ENCODE data around the gene CSNK1A1.
"Not testable (repeated sequence)": the region's sequence is repeated elsewhere in the genome, so short reads cannot be mapped to it uniquely, and the experiment has no call there.

The CSNK1A1 gene

GRCh38 chr5:149575131-149575530 is 23.9 kb upstream of the CSNK1A1 start:
- no peak for DNase-seq (ENCODE audit: extremely low read depth in 1 of 2, low read depth in 1 of 2)

DNA sequence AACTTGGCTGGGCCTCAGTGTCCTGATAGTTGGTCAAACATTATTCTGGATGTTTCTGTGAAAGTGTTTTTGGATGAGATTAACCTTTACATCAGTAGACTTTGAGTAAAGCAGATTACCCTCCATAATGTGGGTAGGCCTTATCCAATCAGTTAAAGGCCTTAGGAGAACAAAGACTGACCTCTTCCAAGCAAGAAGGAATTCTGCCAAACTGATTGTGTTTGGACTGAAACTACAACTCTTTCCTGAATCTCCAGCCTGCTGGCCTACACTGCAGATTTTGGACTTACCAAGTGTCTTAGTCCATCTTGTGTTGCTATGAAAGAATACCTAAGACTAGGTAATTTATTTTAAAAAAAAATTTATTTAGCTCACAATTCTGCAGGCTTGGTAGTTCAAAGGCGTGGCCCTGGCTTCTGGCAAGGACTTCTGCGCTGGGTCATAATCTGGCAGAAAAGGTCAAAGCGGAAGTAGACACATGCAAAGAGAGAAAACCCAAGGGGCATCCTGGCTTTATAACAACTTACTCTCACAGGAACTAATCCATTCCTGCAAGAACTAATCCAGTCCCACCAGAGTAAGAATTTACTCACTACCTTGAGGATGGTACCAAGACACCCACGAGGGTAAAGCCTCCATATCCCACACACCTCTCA is 21.5 kb upstream of the CSNK1A1 start:
- DNase-seq (ENCODE audit: extremely low read depth in 1 of 2, low read depth in 1 of 2) = no peak

GRCh38 chr5:149572170-149572569 is 20.9 kb upstream of the CSNK1A1 start:
- no peak for DNase-seq (ENCODE audit: extremely low read depth in 1 of 2, low read depth in 1 of 2)

DNA sequence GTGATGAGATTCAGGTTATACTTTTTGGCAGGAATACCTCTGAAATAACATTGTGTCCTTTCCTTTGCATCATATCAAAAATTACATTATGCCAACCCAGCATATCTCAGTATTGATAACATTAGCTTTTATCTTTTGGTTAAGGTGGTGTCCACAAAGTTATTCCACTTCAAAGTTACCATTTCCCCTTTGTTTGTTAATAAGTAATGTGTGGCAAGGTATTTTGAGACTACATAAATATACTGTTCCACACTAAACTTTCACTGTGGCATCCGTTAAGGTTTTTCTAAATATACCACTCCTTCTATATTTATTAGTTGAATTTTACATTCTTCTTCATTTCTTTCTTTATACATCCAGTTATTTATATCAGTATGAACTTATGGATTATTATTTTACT is 16.0 kb upstream of the CSNK1A1 start:
- DNase-seq (ENCODE audit: extremely low read depth in 1 of 2, low read depth in 1 of 2) = no peak

DNA sequence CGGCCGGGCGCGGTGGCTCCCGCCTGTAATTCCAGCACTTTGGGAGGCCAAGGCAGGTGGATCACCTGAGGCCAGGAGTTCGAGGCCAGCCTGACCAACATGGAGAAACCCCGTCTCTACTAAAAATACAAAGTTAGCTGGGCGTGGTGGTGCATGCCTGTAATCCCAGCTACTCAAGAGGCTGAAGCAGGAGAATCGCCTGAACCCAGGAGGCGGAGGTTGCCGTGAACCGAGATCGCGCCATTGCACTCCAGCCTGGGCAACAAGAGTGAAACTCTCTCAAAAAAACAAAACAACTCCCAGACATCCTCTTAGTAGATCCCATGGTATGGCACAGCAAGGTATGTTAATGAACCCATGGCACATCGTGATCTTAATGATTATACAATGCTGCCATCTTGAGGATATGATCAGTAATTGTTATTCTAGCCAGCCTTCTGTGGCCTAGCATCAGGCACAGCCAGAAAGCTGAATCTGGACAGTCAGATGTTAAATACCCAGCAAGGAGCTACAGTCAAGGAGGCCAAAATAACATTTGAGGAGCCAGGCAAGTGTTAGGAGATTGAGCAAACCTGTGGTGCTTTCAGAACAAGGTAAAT is 13.4 kb upstream of the CSNK1A1 start:
- DNase-seq (ENCODE audit: extremely low read depth in 1 of 2, low read depth in 1 of 2) = not testable (repeated sequence)

- DNase-seq (ENCODE audit: extremely low read depth in 1 of 2, low read depth in 1 of 2) = no peak
Measured at GRCh38 chr5:149563466-149563865, 12.2 kb upstream of the CSNK1A1 start.

- no peak for DNase-seq (ENCODE audit: extremely low read depth in 1 of 2, low read depth in 1 of 2)
Measured at GRCh38 chr5:149561848-149562247, 10.6 kb upstream of the CSNK1A1 start.

- no peak for DNase-seq (ENCODE audit: extremely low read depth in 1 of 2, low read depth in 1 of 2)
Measured at GRCh38 chr5:149559706-149560105, 8.5 kb upstream of the CSNK1A1 start.

- no peak for DNase-seq (ENCODE audit: extremely low read depth in 1 of 2, low read depth in 1 of 2)
Measured at GRCh38 chr5:149552553-149553160, 1.4 kb upstream of the CSNK1A1 start.

DNA sequence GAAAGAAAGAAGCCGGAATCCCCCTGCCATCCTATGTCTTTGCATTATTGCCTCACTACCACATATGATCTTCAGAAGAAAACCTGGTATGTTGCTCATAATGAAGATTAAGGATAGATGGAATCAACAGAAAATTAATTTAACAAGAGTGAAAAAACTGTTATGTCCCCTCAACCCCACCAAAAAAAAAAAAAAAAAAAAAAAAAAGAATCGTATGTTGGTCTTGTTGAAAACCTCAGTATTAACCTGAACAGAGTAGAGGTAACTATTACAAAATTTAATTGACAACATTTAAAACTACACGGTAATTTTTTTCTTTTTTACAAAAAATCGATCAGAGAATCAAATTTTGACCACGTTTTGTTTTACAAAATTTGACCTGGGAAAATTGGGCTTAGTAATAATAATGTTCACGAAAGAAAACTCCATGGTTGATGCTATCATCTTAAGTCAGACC is 827 bp upstream of the CSNK1A1 start:
- no peak for DNase-seq (ENCODE audit: extremely low read depth in 1 of 2, low read depth in 1 of 2)

- no peak for DNase-seq (ENCODE audit: extremely low read depth in 1 of 2, low read depth in 1 of 2)
Measured at GRCh38 chr5:149550594-149551226, 529 bp downstream of the CSNK1A1 start.

DNA sequence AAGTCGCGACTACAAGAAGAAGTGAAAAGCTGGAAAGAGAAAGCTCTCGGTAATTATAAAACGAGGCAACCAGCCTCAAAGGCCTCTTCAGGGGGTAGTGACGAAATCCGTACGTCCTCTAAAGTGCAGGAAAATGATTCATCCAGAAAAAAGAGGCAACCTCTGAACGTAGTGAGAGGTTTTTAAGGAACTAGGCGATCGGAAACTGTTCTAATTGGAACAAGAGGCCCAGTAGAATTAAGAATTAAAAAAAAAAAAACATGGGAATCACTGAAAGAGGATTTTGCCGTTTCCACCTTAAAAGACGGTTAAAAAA is 1.0 kb downstream of the CSNK1A1 start:
- no peak for DNase-seq (ENCODE audit: extremely low read depth in 1 of 2, low read depth in 1 of 2)

GRCh38 chr5:149549461-149550267 is 1.6 kb downstream of the CSNK1A1 start:
- DNase-seq (ENCODE audit: extremely low read depth in 1 of 2, low read depth in 1 of 2) = no peak

DNA sequence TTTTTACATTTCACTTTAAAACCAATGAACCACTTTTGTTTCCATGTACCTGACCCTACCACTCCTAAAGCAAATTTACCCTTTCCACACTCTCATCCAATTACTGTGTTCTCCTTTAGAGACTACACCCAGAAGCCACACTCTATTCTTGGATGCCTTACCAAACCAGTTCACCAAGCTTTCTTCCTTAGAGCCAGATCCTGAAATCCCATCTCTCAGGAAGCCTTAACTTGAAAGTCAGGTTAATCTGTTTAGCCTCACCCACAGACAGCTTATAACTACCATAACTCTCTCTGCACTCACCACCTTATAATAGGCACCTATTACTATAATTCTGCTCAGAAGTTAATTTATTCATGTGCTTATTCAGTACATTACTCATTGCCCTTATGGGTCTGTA is 4.3 kb downstream of the CSNK1A1 start:
- no peak for DNase-seq (ENCODE audit: extremely low read depth in 1 of 2, low read depth in 1 of 2)

- no peak for DNase-seq (ENCODE audit: extremely low read depth in 1 of 2, low read depth in 1 of 2)
Measured at GRCh38 chr5:149545327-149545726, 5.9 kb downstream of the CSNK1A1 start.

GRCh38 chr5:149544028-149544420 is 7.2 kb downstream of the CSNK1A1 start:
- no peak for DNase-seq (ENCODE audit: extremely low read depth in 1 of 2, low read depth in 1 of 2)

DNA sequence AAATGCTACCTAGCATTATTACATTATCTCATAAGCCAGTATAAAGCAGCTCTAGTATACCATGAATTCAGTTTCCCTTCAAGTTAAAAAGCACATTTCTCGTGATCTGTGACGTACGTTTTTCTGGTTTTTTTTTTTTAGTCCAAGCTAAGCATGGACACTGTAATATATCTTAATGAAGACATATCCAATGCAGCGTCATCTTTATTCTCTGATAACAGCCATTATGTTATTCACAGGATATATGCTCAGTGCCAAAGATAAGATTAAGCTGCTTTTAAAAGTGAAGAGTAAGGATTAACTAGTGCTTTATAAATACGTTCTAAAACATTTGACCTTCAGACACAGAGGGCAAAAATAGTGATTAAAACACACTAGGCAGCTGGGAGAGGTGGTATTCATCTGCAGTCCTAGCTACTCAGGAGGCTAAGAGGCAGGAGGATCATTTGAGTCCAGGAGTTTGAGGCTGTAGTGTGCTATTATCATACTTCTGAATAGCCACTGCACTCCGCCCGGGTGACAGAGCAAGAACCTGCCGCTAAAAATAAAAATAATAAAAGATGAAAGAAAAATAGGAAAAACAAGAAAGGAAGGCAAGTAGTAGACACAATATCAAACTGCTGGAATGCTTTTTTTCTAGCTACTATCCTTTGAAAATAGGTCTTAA is 7.7 kb downstream of the CSNK1A1 start:
- DNase-seq (ENCODE audit: extremely low read depth in 1 of 2, low read depth in 1 of 2) = no peak

- DNase-seq (ENCODE audit: extremely low read depth in 1 of 2, low read depth in 1 of 2) = no peak
Measured at GRCh38 chr5:149541893-149542292, 9.3 kb downstream of the CSNK1A1 start.

- DNase-seq (ENCODE audit: extremely low read depth in 1 of 2, low read depth in 1 of 2) = no peak
Measured at GRCh38 chr5:149540089-149540488, 11.2 kb downstream of the CSNK1A1 start.

GRCh38 chr5:149537374-149537975 is 13.8 kb downstream of the CSNK1A1 start:
- no peak for DNase-seq (ENCODE audit: extremely low read depth in 1 of 2, low read depth in 1 of 2)

All from activated CD8-positive, alpha-beta memory T cell treated with anti-CD3 and anti-CD28 coated beads for 1 hour (primary cell).